ENCODE data around the gene SLC2A11.
"Not testable (repeated sequence)": the region's sequence is repeated elsewhere in the genome, so short reads cannot be mapped to it uniquely, and the experiment has no call there.

SLC2A11 gene

DNA sequence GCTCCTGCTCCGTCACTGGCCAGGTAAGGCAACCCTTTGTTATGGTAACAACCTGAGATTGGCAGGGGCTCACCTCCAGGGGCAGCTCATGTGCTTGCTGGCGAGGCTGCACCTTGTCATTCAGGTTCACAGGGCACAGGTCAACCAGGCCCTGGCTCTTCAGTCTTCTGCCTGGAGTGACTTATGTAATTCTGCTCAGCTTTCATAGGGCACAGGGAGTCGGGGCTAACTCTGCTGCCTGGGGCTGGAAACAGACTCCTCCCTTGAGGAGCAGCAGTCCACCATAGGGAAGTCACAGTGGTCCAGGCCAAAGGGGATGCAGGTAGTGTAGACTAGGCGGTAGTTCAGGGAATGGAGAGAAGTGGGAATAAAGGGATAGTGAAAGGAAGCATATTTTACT, 35.0 kb downstream of the SLC2A11 start:
- no peak for DNase-seq

DNA sequence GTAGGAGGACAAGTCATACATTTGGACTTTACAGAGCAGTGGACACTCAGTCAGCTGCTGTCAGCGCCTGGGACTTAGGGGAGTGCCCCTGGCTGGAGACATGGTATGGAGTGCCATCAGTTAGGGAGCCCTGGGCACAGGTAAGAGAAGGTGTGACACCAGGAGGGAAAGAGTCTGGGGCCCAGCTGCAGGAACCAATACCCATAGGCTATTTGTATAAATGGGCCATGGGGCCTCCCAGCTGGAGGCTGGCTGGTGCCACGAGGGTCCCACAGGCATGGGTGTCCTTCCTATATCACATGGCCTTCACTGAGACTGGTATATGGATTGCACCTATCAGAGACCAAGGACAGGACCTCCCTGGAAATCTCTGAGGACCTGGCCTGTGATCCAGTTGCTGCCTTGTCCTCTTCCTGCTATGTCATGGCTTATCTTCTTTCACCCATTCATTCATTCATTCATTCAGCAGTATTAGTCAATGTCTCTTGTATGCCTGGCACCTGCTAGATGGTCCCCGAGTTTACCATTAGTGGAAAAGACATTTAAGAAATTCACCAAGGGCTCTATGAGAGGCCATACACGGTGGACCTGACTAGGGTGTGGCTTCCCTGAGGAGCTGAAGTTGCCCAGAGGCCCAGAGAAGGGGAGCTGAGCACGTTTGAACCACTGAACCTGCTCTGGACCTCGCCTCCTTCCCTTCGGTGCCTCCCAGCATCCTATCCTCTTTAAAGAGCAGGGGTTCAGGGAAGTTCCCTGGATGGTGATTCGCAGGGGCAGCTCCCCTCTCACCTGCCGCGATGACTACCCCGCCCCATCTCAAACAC, 35.7 kb downstream of the SLC2A11 start:
- DNase-seq: no peak

DNA sequence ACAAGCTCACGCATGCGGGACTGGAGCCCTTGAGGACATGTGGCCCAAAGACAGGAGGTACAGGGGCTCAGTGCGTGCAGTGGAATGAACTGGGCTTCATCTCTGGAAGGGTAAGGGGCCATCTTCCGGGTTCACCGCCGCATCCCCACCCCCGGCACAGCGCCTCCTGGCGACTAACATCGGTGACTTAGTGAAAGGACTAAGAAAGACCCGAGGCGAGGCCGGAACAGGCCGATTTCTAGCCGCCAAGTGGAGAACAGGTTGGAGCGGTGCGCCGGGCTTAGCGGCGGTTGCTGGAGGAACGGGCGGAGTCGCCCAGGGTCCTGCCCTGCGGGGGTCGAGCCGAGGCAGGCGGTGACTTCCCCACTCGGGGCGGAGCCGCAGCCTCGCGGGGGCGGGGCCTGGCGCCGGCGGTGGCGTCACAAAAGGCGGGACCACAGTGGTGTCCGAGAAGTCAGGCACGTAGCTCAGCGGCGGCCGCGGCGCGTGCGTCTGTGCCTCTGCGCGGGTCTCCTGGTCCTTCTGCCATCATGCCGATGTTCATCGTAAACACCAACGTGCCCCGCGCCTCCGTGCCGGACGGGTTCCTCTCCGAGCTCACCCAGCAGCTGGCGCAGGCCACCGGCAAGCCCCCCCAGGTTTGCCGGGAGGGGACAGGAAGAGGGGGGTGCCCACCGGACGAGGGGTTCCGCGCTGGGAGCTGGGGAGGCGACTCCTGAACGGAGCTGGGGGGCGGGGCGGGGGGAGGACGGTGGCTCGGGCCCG, 36.5 kb downstream of the SLC2A11 start, which contains the start of gene MIF:
Gene MIF, plus strand, starts transcription at position 439 of the 765 bp plus-strand sequence. Its CDS starts 92 bp downstream, at position 531.
- DNase-seq: peak; percentile 44

DNA sequence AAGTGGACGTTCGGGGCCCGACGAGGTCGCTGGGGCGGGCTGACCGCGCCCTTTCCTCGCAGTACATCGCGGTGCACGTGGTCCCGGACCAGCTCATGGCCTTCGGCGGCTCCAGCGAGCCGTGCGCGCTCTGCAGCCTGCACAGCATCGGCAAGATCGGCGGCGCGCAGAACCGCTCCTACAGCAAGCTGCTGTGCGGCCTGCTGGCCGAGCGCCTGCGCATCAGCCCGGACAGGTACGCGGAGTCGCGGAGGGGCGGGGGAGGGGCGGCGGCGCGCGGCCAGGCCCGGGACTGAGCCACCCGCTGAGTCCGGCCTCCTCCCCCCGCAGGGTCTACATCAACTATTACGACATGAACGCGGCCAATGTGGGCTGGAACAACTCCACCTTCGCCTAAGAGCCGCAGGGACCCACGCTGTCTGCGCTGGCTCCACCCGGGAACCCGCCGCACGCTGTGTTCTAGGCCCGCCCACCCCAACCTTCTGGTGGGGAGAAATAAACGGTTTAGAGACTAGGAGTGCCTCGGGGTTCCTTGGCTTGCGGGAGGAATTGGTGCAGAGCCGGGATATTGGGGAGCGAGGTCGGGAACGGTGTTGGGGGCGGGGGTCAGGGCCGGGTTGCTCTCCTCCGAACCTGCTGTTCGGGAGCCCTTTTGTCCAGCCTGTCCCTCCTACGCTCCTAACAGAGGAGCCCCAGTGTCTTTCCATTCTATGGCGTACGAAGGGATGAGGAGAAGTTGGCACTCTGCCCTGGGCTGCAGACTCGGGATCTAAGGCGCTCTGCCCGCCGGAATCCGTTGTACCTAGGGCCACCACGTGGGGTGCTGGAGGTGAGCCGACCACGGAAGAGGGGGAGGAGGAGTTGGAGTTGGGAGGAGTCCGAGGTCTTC, 37.3 kb downstream of the SLC2A11 start:
- DNase-seq: peak; percentile 74

DNA sequence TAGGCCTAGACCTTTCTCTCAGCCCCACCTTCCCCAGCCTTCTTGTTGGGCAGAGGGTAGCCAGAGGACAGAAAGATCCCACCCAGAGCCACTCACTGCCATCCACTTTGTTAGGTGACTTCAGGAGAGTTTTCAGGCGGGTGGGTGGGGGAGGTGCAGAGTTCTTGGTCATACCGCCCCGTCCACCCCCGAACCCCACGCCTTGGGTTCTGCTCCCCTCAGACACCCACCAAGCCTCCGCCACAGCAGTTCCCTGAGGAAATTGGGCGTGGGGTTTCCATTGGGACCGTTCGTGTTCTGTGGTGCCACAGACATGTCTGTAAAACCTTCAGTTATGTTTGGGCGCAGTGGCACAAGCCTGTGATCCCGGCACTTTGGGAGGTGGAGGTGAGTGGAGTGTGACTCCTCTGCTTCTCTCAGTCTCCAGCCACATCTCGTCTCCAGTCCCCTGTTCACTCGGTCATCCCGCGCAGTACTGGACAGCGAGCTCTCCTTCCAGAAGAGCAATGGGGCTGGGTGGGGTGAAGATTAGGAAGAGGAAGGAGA, 38.0 kb downstream of the SLC2A11 start:
- no peak for DNase-seq

DNA sequence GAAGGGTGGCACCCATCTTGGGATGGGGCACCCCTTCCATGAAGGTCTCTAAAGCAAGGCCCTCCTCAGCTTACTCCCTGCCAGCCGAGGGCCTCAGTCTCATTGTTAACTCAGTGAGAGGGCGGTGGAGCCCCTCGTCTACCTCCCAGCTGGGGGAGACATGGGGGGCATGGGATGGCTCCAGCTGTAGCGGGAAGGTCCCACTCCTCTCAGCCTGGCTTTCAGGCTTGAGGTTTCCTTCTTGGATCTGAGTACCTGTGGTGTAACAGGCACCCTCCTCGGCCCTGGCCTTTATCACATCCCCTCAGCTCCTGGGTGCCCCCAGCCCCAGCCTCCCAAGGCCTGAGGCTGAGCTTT, 38.5 kb downstream of the SLC2A11 start:
- no peak for DNase-seq

- DNase-seq: no peak
Observed at GRCh38 chr22:23896523-23897186, 39.0 kb downstream of the SLC2A11 start.

- DNase-seq: no peak
Observed at GRCh38 chr22:23897320-23897719, 39.6 kb downstream of the SLC2A11 start.

- DNase-seq: no peak
Observed at GRCh38 chr22:23898006-23898974, 40.6 kb downstream of the SLC2A11 start.

- DNase-seq: no peak
Observed at GRCh38 chr22:23899042-23899745, 41.5 kb downstream of the SLC2A11 start.

- DNase-seq: not testable (repeated sequence)
Observed at GRCh38 chr22:23900227-23900626, 42.6 kb downstream of the SLC2A11 start.

DNA sequence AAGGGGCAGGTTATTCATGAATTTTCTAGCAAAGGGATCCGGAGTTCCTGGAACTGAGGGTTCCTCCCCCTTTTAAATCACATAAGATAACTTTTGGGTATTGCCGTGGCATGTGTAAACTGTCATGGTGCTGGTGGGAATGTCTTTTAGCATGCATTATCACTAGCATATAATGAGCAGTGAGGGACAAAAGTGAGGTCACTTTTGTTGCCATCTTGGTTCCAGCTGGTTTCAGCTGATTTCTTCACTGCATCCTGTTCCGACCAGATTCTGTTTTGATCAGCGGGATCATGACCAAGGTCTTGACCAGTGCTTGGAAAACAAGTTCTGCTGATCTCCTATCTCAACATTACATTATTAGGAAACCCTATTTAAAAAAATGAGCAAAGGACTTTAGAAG, 43.9 kb downstream of the SLC2A11 start:
- DNase-seq: no peak

GRCh38 chr22:23903328-23903971, 45.8 kb downstream of the SLC2A11 start:
- DNase-seq: no peak

- DNase-seq: no peak
Observed at GRCh38 chr22:23904573-23905254, 47.0 kb downstream of the SLC2A11 start.

DNA sequence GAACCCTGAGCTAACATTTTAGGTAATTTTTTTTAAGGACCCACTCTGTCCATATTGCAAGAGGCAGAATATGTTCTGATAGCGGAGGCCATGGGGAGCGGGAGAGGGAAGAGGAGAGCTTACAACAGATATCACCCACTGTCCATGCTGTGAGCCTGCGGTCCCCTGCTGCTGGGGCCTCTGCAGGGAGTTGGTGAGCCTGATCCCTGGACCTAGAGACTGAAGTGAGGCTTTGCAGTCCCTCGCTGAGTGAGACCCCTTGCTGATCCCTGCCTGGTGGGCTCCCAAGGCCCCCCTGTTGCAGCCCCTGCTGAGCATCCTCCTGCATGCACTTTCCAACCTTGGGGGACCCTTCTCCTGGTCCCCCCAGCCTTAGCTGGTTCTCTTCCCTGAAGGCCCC, 49.0 kb downstream of the SLC2A11 start:
- no peak for DNase-seq

- not testable (repeated sequence) for DNase-seq
Observed at GRCh38 chr22:23907423-23907822, 49.7 kb downstream of the SLC2A11 start.

DNA sequence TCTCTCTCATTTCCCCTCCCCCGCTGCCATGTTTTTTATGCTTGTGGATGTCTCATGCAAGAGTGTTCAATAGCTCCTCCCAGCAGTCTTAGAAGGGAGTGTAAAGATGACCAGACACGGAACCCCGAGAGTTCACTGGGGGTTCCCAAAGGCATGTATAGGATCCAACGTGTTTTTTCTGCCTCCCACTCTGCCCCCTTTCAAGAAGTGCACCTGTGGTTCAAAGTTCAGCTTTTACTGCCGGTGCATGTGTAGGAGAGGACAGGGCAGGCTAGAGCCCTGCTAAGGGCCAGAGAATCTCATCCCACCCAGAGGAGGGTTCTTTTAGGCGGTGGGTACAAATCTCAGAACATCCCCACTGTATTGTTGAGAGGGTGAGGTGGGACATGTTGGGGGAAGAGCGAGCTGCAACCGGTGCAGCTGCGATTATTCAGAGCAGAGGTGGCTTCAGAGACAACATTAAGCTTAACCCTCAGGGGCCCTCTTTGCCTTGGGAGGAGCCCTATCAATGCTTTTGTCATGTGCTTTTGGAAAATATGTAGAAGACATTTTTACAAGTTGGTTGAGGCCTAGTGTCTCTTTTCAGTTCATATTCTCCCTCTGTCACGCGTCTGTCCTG, 51.0 kb downstream of the SLC2A11 start:
- no peak for DNase-seq

DNA sequence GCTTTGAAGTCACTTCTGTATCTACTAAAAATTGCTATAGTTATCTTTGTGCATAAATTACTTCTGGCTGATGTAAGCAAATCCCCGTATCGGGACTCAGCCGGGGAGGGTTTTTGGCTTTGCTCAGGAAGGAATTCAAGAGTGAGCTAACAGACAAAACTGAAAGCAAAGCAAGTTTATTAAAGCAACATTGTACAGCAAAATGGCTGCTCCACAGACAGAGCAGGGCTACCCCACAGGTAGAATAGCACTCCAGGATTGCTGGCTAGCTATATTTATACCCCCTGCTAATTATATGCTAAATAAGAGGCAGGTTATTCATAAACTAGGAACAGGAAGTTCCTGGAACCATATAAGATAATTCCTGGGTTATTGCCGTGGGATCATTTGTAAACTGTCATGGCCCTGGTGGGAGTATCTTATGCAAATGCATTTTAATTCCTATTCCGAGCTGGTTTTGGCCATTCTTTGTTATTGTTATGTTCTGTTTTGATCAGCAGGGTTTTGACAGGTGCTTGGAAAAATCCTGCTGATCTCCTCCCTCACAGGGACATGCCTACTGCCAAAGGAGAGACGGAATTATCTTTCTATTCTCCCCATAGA, 51.7 kb downstream of the SLC2A11 start:
- no peak for DNase-seq
